Measurements from ENCODE around the gene CAMTA1. TPM values are rescaled to one million over a fixed set of nuclear protein-coding genes. Genes with fewer than 3 reads are reported as not detected.

Gene CAMTA1
- total RNA-seq, 1 donor: 56.1 TPM

DNA sequence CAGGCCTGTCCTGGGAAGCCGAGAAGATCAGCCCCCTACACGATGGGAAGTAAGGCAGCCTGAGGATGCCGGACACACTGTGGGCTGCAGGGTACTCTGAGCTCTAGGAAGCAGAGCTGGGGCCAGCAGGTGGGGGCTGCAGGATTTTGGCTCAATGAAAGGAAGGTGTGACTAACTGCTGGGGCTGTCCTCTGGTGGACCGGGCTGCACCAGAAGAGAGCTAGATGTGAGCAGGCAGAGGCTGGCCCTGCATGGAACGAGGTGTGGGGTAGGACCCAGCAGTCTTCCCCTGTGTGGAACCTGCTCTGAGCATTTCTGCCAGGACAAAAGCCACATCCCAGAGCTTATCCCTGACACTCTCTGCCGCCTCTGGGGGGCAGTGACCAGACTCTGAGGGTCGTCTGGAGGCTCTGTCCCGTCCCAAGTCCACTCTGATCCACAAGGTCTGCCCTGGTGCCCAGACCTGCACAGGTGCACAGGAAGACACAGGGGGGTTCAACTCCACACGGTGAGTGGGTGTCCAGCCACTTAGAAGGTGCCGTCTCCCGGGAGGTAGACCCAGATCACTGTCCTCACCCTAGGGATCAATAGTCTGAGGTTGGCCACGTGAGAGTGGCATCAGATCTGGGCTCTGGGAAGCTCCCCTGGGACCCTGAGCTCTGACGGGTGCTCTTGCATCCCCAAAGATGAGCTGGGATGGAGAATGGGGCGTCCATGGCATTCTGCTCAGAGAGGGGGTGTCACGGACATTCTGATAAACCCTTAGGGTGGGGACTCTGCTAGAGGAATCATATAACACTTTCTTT, 798.2 kb downstream of the CAMTA1 start:
- no peak overlapping the region for H3K4me3 ChIP-seq (ENCODE audit: low read depth, low read length)
- TF ChIP-seq, protein P1, sequence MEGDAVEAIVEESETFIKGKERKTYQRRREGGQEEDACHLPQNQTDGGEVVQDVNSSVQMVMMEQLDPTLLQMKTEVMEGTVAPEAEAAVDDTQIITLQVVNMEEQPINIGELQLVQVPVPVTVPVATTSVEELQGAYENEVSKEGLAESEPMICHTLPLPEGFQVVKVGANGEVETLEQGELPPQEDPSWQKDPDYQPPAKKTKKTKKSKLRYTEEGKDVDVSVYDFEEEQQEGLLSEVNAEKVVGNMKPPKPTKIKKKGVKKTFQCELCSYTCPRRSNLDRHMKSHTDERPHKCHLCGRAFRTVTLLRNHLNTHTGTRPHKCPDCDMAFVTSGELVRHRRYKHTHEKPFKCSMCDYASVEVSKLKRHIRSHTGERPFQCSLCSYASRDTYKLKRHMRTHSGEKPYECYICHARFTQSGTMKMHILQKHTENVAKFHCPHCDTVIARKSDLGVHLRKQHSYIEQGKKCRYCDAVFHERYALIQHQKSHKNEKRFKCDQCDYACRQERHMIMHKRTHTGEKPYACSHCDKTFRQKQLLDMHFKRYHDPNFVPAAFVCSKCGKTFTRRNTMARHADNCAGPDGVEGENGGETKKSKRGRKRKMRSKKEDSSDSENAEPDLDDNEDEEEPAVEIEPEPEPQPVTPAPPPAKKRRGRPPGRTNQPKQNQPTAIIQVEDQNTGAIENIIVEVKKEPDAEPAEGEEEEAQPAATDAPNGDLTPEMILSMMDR (IDR thresholded peaks at IDR 0.05; ENCODE audit: insufficient read depth, low read depth, low read length): no peak
- no peak for DNase-seq (ENCODE audit: low read depth)

DNA sequence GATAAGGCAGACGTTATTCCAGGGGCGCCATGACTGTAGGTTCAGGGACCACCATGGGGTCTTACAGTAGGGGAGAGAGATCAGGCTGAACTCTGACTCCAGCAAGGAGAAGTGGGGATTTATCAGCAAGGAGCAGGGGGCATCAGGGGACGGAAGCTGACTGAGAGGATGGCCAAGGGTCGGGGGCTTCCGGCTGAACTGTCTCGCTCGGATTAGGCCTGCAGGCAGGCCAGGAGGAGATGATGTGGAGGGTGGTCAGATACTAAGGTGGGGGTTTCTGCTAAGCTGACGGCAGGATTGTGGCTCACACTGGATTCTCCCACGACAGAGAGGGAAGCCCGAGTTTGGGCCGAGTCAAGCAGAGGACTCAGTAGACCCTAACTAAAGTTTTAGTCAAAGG, 798.9 kb downstream of the CAMTA1 start:
- H3K4me3 ChIP-seq (ENCODE audit: low read depth, low read length): no peak overlapping the region
- TF ChIP-seq, protein P1 (IDR thresholded peaks at IDR 0.05; ENCODE audit: insufficient read depth, low read depth, low read length): no peak
- no peak for DNase-seq (ENCODE audit: low read depth)

DNA sequence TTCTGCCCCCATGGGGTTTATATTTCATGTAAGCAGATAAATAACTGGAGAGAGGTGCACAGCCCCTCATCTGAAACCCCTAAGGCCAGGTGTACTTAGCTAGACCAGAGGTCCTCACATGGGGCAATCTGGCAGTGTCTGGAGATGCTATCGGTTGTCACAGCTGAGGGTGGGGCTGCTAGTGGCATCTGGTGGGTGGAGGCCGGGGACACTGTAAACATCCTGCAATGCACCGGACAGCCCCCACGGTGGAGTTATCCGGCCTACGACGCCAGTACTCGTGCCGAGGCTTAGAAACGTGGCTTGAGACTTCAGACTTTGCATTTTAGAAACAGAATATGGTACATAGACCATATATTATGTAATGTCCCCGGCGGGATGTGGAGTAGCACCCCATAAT, 799.4 kb downstream of the CAMTA1 start:
- DNase-seq (ENCODE audit: low read depth): no peak
- TF ChIP-seq, protein P1 (IDR thresholded peaks at IDR 0.05; ENCODE audit: insufficient read depth, low read depth, low read length): no peak
- H3K4me3 ChIP-seq (ENCODE audit: low read depth, low read length): no peak overlapping the region

DNA sequence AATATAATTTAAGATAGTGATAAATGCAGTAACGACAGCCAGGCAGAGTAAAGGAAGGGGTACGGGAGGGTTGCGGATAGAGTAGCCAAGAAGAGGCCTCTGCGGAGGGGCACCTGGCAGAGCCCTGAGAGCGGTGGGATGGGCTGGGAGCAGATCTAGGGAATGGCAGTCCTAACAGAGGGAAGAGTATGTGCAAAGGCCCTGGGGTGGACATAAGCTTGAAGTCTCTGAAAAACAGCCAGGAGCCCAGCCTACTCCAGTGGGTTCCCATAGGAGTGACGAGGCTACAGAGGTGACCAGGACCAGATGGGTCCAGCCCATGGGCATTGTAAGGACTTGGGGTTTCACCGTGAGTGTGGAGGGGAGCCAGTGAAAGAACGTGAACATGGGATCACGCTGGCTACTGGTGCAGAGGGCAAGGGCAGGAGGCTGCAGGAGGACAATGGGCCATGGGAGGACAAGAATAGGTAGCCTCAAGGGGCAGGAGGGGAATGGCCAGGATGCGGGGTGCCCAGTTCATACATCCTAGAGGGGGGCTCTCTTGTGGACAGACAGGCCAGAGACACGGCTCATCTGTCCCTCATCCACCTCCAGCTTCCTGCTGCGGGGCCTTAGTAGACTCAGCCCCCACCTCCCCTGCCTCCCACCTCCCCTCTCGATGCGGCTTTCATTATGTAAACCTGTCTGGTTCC, 800.1 kb downstream of the CAMTA1 start:
- no peak for DNase-seq (ENCODE audit: low read depth)
- TF ChIP-seq, protein P1 (IDR thresholded peaks at IDR 0.05; ENCODE audit: insufficient read depth, low read depth, low read length): no peak
- H3K4me3 ChIP-seq (ENCODE audit: low read depth, low read length): no peak overlapping the region

DNA sequence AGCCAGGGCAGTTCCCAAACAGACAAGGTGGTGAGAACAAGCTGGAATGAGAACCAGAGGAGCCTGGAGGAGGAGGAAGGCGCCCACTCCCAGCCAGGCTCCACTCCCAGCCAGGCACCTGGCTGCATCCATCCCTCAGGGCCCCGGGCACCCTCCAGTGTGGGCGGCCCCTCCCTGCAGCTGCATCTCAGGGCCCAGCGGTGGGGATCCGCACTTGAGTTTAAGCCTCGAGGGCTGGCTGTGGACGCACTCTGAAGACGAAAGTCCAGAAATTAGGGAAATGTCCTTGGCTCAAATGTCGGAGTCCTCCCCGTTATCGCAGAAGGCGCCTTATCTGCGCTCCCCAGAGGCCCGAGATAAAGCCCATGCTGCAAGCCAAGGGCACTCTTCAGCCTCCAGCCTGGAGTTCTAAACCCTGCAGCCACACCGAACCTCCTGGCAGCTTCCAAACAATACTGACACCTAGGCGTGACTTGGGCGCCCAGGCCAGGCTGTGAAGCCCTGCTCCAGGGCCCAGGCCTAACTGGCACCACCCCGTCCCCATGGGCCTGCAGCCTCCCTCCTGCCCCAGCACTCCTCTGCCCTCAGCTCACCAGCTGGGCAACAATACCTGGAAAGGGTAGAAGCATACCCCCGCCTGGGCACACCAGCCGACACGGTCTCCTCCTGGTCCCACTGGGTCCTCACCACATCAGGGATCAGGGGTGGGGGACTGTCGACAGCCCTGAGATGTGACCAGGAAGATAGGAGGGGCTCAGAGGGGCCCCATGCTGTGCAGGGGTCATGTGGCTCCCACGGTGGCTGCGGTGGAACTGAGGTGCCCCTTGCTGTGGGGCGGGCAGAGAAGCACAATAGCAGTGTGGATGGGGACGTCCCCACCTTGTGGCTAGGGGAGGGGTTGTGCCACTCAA, 801.0 kb downstream of the CAMTA1 start:
- no peak overlapping the region for H3K4me3 ChIP-seq (ENCODE audit: low read depth, low read length)
- TF ChIP-seq, protein P1 (IDR thresholded peaks at IDR 0.05; ENCODE audit: insufficient read depth, low read depth, low read length): no peak
- no peak for DNase-seq (ENCODE audit: low read depth)

DNA sequence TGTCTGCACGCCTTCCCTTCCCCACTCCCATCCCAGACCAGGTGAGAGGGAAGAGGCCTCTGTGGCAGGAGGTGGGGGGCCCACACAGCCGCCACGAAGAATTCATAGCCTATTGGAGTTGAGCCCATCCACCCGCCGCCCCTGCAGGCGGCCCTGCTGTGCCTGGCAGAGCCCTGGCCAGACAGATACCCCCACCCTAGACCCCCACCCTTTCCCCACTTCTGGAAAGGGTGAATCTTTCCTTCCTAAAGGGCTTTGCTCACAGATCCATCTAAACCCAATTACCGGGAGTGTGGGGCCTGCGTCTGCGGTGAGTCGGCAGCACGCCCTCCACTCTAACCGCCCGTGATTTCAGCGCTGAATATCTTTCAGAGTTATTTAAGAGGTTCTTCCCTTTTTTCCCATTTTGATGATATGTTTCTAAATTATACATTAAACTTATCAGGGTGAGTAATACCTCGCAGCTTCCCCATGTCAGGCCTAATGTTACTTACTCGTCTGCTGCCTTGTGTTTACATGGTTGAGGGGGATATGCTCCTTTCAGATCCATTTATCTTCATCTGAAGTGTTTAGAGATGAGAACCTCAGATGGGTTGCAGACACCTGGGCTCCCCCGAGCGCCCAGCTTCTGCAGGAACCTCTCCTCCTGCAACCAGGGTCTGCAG, 802.0 kb downstream of the CAMTA1 start:
- no peak for DNase-seq (ENCODE audit: low read depth)
- TF ChIP-seq, protein P1 (IDR thresholded peaks at IDR 0.05; ENCODE audit: insufficient read depth, low read depth, low read length): no peak
- no peak overlapping the region for H3K4me3 ChIP-seq (ENCODE audit: low read depth, low read length)

All from fibroblast of villous mesenchyme (primary cell).